ENCODE results near the gene CTCFL.

Gene CTCFL

GRCh38 chr20:57545927-57546662 is 21.2 kb upstream of the CTCFL start:
- Histone ChIP-seq H4K20me1 (ENCODE audit: control insufficient read depth, insufficient read depth, low read depth, low read length) (no peaks in the 10 kb centered on the region), H3K27me3 (ENCODE audit: control insufficient read depth, low read length) (peaks cover 20% of the 10 kb centered on the region), H3K9me3 (ENCODE audit: control insufficient read depth, insufficient read depth, low read length) (no peaks in the 10 kb centered on the region), H3F3A (ENCODE audit: control insufficient read depth, insufficient read depth) (no peaks in the 10 kb centered on the region), H3K79me2 (ENCODE audit: control insufficient read depth, low read length) (no peaks in the 10 kb centered on the region), H3K4me2 (ENCODE audit: low read length) (no peak overlapping the region), H3K27ac (ENCODE audit: low read depth, low read length) (no peak overlapping the region), H3K9me2 (replicated peaks; ENCODE audit: control insufficient read depth, low read length) (no peaks in the 10 kb centered on the region), H3K4me1 (ENCODE audit: control insufficient read depth, low read length) (no peaks in the 10 kb centered on the region), H3K4me3 (ENCODE audit: low read length) (no peak overlapping the region), H3K36me3 (ENCODE audit: control insufficient read depth, low read length) (no peaks in the 10 kb centered on the region)
- TF ChIP-seq CTCF (IDR thresholded peaks at IDR 0.05; ENCODE audit: low read depth, low read length, poor library complexity, severe bottlenecking) (no peak), EZH2phosphoT487 (IDR thresholded peaks at IDR 0.05; ENCODE audit: borderline replicate concordance, low read length) (no peak)

- H3K9me2 ChIP-seq (replicated peaks; ENCODE audit: control insufficient read depth, low read length), result no peaks in the 10 kb centered on the region
- no peaks in the 10 kb centered on the region for H4K20me1 ChIP-seq (ENCODE audit: control insufficient read depth, insufficient read depth, low read depth, low read length)
- H3K4me1 ChIP-seq (ENCODE audit: control insufficient read depth, low read length), result no peaks in the 10 kb centered on the region
- H3K27me3 ChIP-seq (ENCODE audit: control insufficient read depth, low read length), result peaks cover 23% of the 10 kb centered on the region
- TF ChIP-seq EZH2phosphoT487 (IDR thresholded peaks at IDR 0.05; ENCODE audit: borderline replicate concordance, low read length) (no peak), CTCF (IDR thresholded peaks at IDR 0.05; ENCODE audit: low read depth, low read length, poor library complexity, severe bottlenecking) (no peak)
- no peaks in the 10 kb centered on the region for H3K79me2 ChIP-seq (ENCODE audit: control insufficient read depth, low read length)
- H3K36me3 ChIP-seq (ENCODE audit: control insufficient read depth, low read length), result no peaks in the 10 kb centered on the region
- no peak overlapping the region for H3K4me3 ChIP-seq (ENCODE audit: low read length)
- no peak overlapping the region for H3K4me2 ChIP-seq (ENCODE audit: low read length)
- H3K9me3 ChIP-seq (ENCODE audit: control insufficient read depth, insufficient read depth, low read length), result no peaks in the 10 kb centered on the region
- no peaks in the 10 kb centered on the region for H3F3A ChIP-seq (ENCODE audit: control insufficient read depth, insufficient read depth)
- H3K27ac ChIP-seq (ENCODE audit: low read depth, low read length), result no peak overlapping the region
Observed at GRCh38 chr20:57544838-57545564, 20.1 kb upstream of the CTCFL start.

- H3K4me3 ChIP-seq (ENCODE audit: low read length), result no peak overlapping the region
- H3K4me1 ChIP-seq (ENCODE audit: control insufficient read depth, low read length), result no peaks in the 10 kb centered on the region
- no peaks in the 10 kb centered on the region for H3K79me2 ChIP-seq (ENCODE audit: control insufficient read depth, low read length)
- no peaks in the 10 kb centered on the region for H3K9me2 ChIP-seq (replicated peaks; ENCODE audit: control insufficient read depth, low read length)
- TF ChIP-seq EZH2phosphoT487 (IDR thresholded peaks at IDR 0.05; ENCODE audit: borderline replicate concordance, low read length) (no peak), CTCF (IDR thresholded peaks at IDR 0.05; ENCODE audit: low read depth, low read length, poor library complexity, severe bottlenecking) (no peak)
- no peaks in the 10 kb centered on the region for H3K36me3 ChIP-seq (ENCODE audit: control insufficient read depth, low read length)
- no peak overlapping the region for H3K4me2 ChIP-seq (ENCODE audit: low read length)
- no peaks in the 10 kb centered on the region for H3K9me3 ChIP-seq (ENCODE audit: control insufficient read depth, insufficient read depth, low read length)
- H3F3A ChIP-seq (ENCODE audit: control insufficient read depth, insufficient read depth), result no peaks in the 10 kb centered on the region
- no peak overlapping the region for H3K27ac ChIP-seq (ENCODE audit: low read depth, low read length)
- H3K27me3 ChIP-seq (ENCODE audit: control insufficient read depth, low read length), result peaks cover 23% of the 10 kb centered on the region
- H4K20me1 ChIP-seq (ENCODE audit: control insufficient read depth, insufficient read depth, low read depth, low read length), result no peaks in the 10 kb centered on the region
Observed at GRCh38 chr20:57543754-57544153, 18.8 kb upstream of the CTCFL start.
